ENCODE data around the gene RSPH6A.

DNA sequence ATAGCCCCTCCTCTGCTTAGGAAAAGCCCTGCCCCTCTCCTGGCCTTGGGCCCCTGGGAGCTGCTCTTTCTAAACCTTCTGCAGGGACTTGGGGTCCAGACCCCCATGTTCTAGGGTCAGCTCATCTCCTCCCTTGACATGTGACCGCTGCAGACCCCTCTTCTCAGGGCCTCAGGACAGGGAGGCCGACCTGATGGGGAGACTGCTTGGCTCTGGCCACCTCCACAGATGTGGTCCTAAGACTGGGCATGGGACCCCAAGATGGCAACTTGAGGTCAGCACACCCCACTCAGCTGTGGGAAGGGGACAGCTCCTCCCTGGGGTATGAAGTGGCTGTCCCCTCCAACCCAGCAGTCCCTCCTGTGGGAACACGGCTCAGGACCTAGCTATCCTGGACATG is 42.2 kb downstream of the RSPH6A start:
- TF ChIP-seq, protein P1, sequence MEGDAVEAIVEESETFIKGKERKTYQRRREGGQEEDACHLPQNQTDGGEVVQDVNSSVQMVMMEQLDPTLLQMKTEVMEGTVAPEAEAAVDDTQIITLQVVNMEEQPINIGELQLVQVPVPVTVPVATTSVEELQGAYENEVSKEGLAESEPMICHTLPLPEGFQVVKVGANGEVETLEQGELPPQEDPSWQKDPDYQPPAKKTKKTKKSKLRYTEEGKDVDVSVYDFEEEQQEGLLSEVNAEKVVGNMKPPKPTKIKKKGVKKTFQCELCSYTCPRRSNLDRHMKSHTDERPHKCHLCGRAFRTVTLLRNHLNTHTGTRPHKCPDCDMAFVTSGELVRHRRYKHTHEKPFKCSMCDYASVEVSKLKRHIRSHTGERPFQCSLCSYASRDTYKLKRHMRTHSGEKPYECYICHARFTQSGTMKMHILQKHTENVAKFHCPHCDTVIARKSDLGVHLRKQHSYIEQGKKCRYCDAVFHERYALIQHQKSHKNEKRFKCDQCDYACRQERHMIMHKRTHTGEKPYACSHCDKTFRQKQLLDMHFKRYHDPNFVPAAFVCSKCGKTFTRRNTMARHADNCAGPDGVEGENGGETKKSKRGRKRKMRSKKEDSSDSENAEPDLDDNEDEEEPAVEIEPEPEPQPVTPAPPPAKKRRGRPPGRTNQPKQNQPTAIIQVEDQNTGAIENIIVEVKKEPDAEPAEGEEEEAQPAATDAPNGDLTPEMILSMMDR (IDR thresholded peaks at IDR 0.05), result no peak
- no peak for TF ChIP-seq POLR2A (IDR thresholded peaks at IDR 0.05)
